ENCODE results near the gene NDUFAF3. TPM values are rescaled to one million over a fixed set of nuclear protein-coding genes. Genes with fewer than 3 reads are reported as not detected.

The NDUFAF3 gene
- total and polyA plus RNA-seq, 10 of the 15 experiments (the other 5 are each of a cell fraction or from before 2014, with no cell fraction given) = 25.4 to 228 (median 63.9) TPM

- no peak for TF ChIP-seq ZNF592 (IDR thresholded peaks at IDR 0.05)
- no peak for TF ChIP-seq IRF3 (IDR thresholded peaks at IDR 0.05)
- TF ChIP-seq BRCA1 (IDR thresholded peaks at IDR 0.05; ENCODE audit: low read depth, low read length) = no peak
- no peak for TF ChIP-seq ELK1 (IDR thresholded peaks at IDR 0.05; ENCODE audit: low read depth, low read length)
- no peak for TF ChIP-seq TCF7 (IDR thresholded peaks at IDR 0.05; ENCODE audit: borderline replicate concordance)
- no peak for TF ChIP-seq CHD2 (IDR thresholded peaks at IDR 0.05; ENCODE audit: borderline replicate concordance, low read depth, low read length)
- no peak for TF ChIP-seq RB1 (IDR thresholded peaks at IDR 0.05; ENCODE audit: borderline replicate concordance)
- TF ChIP-seq ZNF217 (IDR thresholded peaks at IDR 0.05) = no peak
These were observed 41.6 kb upstream of the NDUFAF3 start (continued) for GRCh38 chr3:48980295-48980694.

Data from GM12878 (cell line).